OCI-LY7 (cell line): ENCODE data around the gene TRPM2. TPM values are rescaled to one million over a fixed set of nuclear protein-coding genes. Genes with fewer than 3 reads are reported as not detected.

ENCODE experiments used
- BruUV-seq: library from RNA; stranded (reverse); fragments of 400-500 nt; replicated peaks from 2 replicates; lab custom pipeline; 2021; lab: Mats Ljungman, UMichigan
- CTCF ChIA-PET: fragments of 300-600 bp; sonication (Branson Sonifier 250); formaldehyde crosslinking; loops from one replicate; lab custom pipeline; 2022; ENCODE audit warnings: antibody characterized with exemption; ENCODE audit not compliant: unreplicated experiment; lab: Charles Lee
- POLR2A ChIA-PET: fragments of 300-600 bp; sonication (Branson Sonifier 250); formaldehyde crosslinking; loops from one replicate; lab custom pipeline; 2022; ENCODE audit warnings: antibody characterized with exemption; lab: Charles Lee
- DNase-seq: peaks from one replicate; pipeline ENCODE4 v3.0.0-alpha.2; 2015; ENCODE audit warnings: low spot score
- H2AFZ ChIP-seq: fragments of 200-600 bp; sonication (generic), shearing (Covaris generic); 2 replicates; pipeline ENCODE4 v1.6.1; 2014; ENCODE audit warnings: mild to moderate bottlenecking, antibody characterized with exemption, low read length, moderate library complexity
- H3K27ac ChIP-seq: fragments of 200-600 bp; sonication (generic); 2 replicates; pipeline ENCODE4 v1.5.1; 2014; ENCODE audit warnings: mixed run types, low read depth, mild to moderate bottlenecking, moderate library complexity, low read length, inconsistent platforms; ENCODE audit not compliant: poor library complexity, severe bottlenecking
- H3K36me3 ChIP-seq: fragments of 200-600 bp; sonication (generic); 2 replicates; pipeline ENCODE4 v1.6.1; 2014; ENCODE audit warnings: mild to moderate bottlenecking, antibody characterized with exemption, low read length, moderate library complexity, mixed read lengths; ENCODE audit not compliant: insufficient read depth
- H3K4me1 ChIP-seq: fragments of 200-600 bp; sonication (generic); 2 replicates; pipeline ENCODE4 v1.5.1; 2014; ENCODE audit warnings: mild to moderate bottlenecking, low read length; ENCODE audit not compliant: insufficient read depth, poor library complexity, severe bottlenecking
- H3K4me2 ChIP-seq: fragments of 200-600 bp; sonication (generic); 2 replicates; pipeline ENCODE4 v1.6.1; 2014; ENCODE audit warnings: mild to moderate bottlenecking, low read length
- H3K4me3 ChIP-seq: fragments of 200-600 bp; sonication (generic); 2 replicates; pipeline ENCODE4 v1.5.1; 2014; ENCODE audit warnings: mild to moderate bottlenecking, low read depth, low read length; ENCODE audit not compliant: poor library complexity, severe bottlenecking
- H3K79me2 ChIP-seq: fragments of 200-600 bp; sonication (generic); 2 replicates; pipeline ENCODE4 v1.6.1; 2016; ENCODE audit warnings: low read depth, mild to moderate bottlenecking, low read length, moderate library complexity, mixed read lengths; ENCODE audit not compliant: insufficient read depth
- H3K9me2 ChIP-seq: fragments of 200-600 bp; sonication (generic); 2 replicates; pipeline ENCODE4 v1.6.1; 2016; ENCODE audit warnings: mild to moderate bottlenecking, low read length, mixed read lengths; ENCODE audit not compliant: insufficient read depth
- H3K9me3 ChIP-seq: fragments of 200-600 bp; sonication (generic); 2 replicates; pipeline ENCODE4 v1.6.1; 2014; ENCODE audit warnings: mild to moderate bottlenecking, mixed run types, low read length, mixed read lengths
- H4K20me1 ChIP-seq: fragments of 200-600 bp; sonication (generic); 2 replicates; pipeline ENCODE4 v1.6.1; 2014; ENCODE audit warnings: mild to moderate bottlenecking, antibody characterized with exemption, low read length, moderate library complexity, mixed read lengths; ENCODE audit not compliant: insufficient read depth
- EZH2phosphoT487 ChIP-seq: fragments of 200-600 bp; sonication (generic); IDR thresholded peaks from 2 replicates; pipeline ENCODE4 v1.6.1; 2018; ENCODE audit warnings: low read depth, borderline replicate concordance, mild to moderate bottlenecking, mixed run types, antibody characterized with exemption, low read length, moderate library complexity, mixed read lengths
- intact Hi-C: fragments of 100-400 bp; cut with micrococcal nuclease; formaldehyde crosslinking; loops from one replicate; pipeline ENCODE4 v1.10.0; 2022; ENCODE audit not compliant: unreplicated experiment
- total RNA-seq, 2 experiments: library from RNA; depleted of rRNA in 1 of 2; stranded (reverse); fragments of >200 nt in 1 of 2; shearing (Covaris generic) in 1 of 2; gene quantifications; 2 replicates each; pipeline ENCODE4 v1.2.3, GENCODE V29; 2014 to 2022
- TF ChIP-seq, protein P1 (sequence below): fragments of 200-600 bp; sonication (generic); conservative IDR thresholded peaks from 2 replicates; pipeline ENCODE4 v1.5.1; 2014; ENCODE audit warnings: mild to moderate bottlenecking, antibody characterized with exemption, low read length, moderate library complexity, mixed read lengths

TRPM2 gene
- total RNA-seq, 2 experiments from 2014 or later, result 1.8 to 7.1 TPM

DNA sequence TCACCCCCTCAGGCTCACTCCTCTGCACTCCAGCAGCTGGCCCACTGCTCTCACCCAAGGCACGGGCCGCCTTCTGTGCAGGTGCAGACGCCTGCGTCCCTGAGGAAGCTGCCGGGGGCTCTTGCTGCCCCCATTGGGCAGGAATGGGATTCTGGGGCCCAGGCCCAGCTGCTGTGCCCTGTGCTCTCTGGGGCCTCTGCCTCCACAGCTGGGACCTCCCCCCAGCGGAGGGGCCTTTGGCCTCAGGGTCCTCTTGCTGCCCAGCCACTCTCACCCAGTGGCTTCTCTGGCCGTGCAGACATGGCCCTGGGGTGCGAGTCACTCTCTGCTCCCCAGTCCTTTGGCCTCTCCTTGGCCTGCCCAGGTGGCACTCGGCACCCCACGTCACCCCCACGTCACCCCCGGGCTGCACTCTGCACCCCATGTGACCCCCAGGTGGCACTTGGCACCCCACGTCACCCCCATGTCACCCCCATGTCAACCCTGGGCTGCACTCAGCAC lies 82.7 kb downstream of the TRPM2 start:
- ChIA-PET POLR2A (no interaction called here), CTCF (no interaction called here)
- H3K9me3 ChIP-seq, result no peaks in the 10 kb centered on the region
- H3K79me2 ChIP-seq, result no peaks in the 10 kb centered on the region
- BruUV-seq, result no TSS peak
- no peaks in the 10 kb centered on the region for H4K20me1 ChIP-seq
- H3K4me2 ChIP-seq, result no peak overlapping the region
- no peak overlapping the region for H3K27ac ChIP-seq
- DNase-seq, result no peak
- TF ChIP-seq EZH2phosphoT487, result no peak
- no peaks in the 10 kb centered on the region for H3K36me3 ChIP-seq
- no peak overlapping the region for H2AFZ ChIP-seq
- intact Hi-C loops, result no loop called here
- H3K4me1 ChIP-seq, result no peaks in the 10 kb centered on the region
- H3K4me3 ChIP-seq, result no peak overlapping the region
- H3K9me2 ChIP-seq, result no peaks in the 10 kb centered on the region

DNA sequence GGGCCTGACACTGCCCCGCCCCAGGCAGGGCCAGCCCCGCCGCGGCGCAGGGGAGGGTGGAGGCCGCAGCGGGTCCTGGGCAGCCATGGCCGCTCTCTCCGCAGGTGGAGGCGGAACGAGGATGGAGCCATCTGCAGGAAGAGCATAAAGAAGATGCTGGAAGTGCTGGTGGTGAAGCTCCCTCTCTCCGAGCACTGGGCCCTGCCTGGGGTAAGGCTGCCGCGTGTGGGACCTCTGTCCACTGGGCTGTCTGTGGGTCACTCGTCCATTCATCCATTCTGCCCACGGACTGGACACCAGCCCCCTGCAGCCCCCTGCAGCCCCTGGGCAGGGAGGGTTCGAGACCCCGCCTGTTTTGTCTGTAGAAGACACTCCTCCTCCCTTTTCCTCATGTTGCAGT lies 83.5 kb downstream of the TRPM2 start:
- Histone ChIP-seq H3K9me2 (no peaks in the 10 kb centered on the region), H3K4me3 (no peak overlapping the region), H2AFZ (no peak overlapping the region), H3K9me3 (no peaks in the 10 kb centered on the region), H3K4me1 (no peaks in the 10 kb centered on the region), H3K79me2 (no peaks in the 10 kb centered on the region), H3K36me3 (no peaks in the 10 kb centered on the region), H3K4me2 (no peak overlapping the region), H4K20me1 (no peaks in the 10 kb centered on the region), H3K27ac (no peak overlapping the region)
- no peak for TF ChIP-seq EZH2phosphoT487
- TF ChIP-seq, protein P1, sequence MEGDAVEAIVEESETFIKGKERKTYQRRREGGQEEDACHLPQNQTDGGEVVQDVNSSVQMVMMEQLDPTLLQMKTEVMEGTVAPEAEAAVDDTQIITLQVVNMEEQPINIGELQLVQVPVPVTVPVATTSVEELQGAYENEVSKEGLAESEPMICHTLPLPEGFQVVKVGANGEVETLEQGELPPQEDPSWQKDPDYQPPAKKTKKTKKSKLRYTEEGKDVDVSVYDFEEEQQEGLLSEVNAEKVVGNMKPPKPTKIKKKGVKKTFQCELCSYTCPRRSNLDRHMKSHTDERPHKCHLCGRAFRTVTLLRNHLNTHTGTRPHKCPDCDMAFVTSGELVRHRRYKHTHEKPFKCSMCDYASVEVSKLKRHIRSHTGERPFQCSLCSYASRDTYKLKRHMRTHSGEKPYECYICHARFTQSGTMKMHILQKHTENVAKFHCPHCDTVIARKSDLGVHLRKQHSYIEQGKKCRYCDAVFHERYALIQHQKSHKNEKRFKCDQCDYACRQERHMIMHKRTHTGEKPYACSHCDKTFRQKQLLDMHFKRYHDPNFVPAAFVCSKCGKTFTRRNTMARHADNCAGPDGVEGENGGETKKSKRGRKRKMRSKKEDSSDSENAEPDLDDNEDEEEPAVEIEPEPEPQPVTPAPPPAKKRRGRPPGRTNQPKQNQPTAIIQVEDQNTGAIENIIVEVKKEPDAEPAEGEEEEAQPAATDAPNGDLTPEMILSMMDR, result no peak
- POLR2A ChIA-PET, result no interaction called here
- DNase-seq, result no peak
- BruUV-seq, result no TSS peak
- intact Hi-C loops, result no loop called here
- CTCF ChIA-PET, result no interaction called here

DNA sequence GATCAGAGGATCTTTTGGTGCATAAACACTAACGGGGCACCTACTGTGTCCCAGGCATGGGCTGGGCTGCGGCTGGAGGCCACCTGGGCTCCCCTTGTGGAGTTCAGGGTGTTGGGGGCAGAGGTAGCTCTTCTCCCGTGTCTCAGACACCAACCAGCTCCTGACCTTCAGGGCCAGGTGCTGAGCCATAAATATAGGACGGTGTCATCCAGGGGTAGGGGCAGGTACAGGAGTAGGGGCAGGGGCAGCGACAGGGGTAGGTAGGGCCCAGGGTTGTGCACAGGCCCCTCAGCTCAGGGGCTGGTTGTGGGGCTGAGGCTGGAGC lies 83.9 kb downstream of the TRPM2 start:
- TF ChIP-seq, protein P1, result no peak
- TF ChIP-seq EZH2phosphoT487, result no peak
- Histone ChIP-seq H3K4me2 (no peak overlapping the region), H3K36me3 (no peaks in the 10 kb centered on the region), H4K20me1 (no peaks in the 10 kb centered on the region), H3K4me3 (no peak overlapping the region), H3K79me2 (no peaks in the 10 kb centered on the region), H3K27ac (no peak overlapping the region), H3K4me1 (no peaks in the 10 kb centered on the region), H3K9me3 (no peaks in the 10 kb centered on the region), H2AFZ (no peak overlapping the region), H3K9me2 (no peaks in the 10 kb centered on the region)
- DNase-seq, result no peak
- intact Hi-C loops, result no loop called here
- ChIA-PET POLR2A (no interaction called here), CTCF (no interaction called here)
- no TSS peak for BruUV-seq
